ENCODE data around the gene MYBPC1. TPM values are rescaled to one million over a fixed set of nuclear protein-coding genes. Genes with fewer than 3 reads are reported as not detected.
"Not testable (repeated sequence)": the region's sequence is repeated elsewhere in the genome, so short reads cannot be mapped to it uniquely, and the experiment has no call there.

The MYBPC1 gene
- total RNA-seq, 4 donors from 2014 or later, result 2,958 to 5,874 (median 4,932) TPM

DNA sequence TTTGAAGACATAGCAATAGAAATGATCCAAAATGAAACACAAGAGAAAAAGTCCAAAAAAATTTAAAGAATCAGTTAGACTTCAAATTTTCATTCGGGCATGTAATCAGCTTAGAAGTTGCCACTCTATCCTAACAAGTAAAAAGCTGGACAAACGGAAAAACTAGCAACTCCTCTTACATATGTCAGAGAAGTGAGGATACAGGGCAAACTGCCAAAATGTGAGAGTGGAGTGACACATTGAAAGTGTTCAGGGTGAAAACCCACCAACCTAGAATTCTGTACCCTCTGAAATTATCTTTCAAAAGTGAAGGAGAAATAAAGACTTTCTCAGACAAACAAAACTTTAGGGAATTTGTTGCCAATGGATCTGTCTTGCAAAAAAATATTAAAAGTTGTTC lies 60.6 kb downstream of the MYBPC1 start:
- Histone ChIP-seq H3K4me3 (no peak overlapping the region), H3K9me3 (no peaks in the 10 kb centered on the region), H3K36me3 (peaks cover 6 to 100% of the 10 kb centered on the region in 2 donors), H3K27ac (peak overlapping the region in 3 of 4 donors; percentile 8 to 30 (median 23)), H3K4me1 (no peaks in the 10 kb centered on the region), H3K27me3 (no peaks in the 10 kb centered on the region)
- in situ Hi-C loops (cut with MboI; ENCODE audit: low sequenced_read_pairs in 4 of 4) (no loop called here), intact Hi-C loops (cut with DNase I; ENCODE audit: low total_unique reads) (no loop called here)
- no peak for TF ChIP-seq POLR2A (IDR thresholded peaks at IDR 0.05)
- TF ChIP-seq, protein P1, sequence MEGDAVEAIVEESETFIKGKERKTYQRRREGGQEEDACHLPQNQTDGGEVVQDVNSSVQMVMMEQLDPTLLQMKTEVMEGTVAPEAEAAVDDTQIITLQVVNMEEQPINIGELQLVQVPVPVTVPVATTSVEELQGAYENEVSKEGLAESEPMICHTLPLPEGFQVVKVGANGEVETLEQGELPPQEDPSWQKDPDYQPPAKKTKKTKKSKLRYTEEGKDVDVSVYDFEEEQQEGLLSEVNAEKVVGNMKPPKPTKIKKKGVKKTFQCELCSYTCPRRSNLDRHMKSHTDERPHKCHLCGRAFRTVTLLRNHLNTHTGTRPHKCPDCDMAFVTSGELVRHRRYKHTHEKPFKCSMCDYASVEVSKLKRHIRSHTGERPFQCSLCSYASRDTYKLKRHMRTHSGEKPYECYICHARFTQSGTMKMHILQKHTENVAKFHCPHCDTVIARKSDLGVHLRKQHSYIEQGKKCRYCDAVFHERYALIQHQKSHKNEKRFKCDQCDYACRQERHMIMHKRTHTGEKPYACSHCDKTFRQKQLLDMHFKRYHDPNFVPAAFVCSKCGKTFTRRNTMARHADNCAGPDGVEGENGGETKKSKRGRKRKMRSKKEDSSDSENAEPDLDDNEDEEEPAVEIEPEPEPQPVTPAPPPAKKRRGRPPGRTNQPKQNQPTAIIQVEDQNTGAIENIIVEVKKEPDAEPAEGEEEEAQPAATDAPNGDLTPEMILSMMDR (IDR thresholded peaks at IDR 0.05 in 4 of 5, conservative IDR thresholded peaks at IDR 0.05 in 1 of 5), result no peak
- DNase-seq, result no peak
- no peak for ATAC-seq

DNA sequence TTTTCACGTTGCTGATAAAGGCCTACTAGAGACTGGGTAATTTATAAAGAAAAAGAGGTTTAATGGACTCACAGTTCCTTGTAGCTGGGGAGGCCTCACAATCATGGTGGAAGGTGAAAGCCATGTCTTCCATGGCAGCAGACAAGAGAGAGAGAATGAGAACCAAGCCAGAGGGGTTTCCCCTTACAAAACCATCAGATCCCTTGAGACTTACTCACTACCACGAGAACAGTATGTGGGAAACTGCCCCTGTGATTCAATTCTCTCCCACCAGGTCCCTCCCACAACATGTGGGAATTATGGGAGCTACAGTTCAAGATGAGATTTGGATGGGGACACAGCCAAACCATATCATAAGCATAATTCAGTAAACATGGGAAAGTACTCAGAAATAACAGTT lies 65.9 kb downstream of the MYBPC1 start:
- H3K4me3 ChIP-seq; H3K9me3 ChIP-seq; DNase-seq; H3K27me3 ChIP-seq; intact Hi-C loops (cut with DNase I; ENCODE audit: low total_unique reads); H3K4me1 ChIP-seq; in situ Hi-C loops (cut with MboI; ENCODE audit: low sequenced_read_pairs in 4 of 4): not testable (repeated sequence)
- Histone ChIP-seq H3K27ac (peak overlapping the region; percentile 57 to 67 (median 64)), H3K36me3 (peaks cover 4 to 99% of the 10 kb centered on the region in 2 donors)
- peak; percentile 15 to 36 for ATAC-seq

DNA sequence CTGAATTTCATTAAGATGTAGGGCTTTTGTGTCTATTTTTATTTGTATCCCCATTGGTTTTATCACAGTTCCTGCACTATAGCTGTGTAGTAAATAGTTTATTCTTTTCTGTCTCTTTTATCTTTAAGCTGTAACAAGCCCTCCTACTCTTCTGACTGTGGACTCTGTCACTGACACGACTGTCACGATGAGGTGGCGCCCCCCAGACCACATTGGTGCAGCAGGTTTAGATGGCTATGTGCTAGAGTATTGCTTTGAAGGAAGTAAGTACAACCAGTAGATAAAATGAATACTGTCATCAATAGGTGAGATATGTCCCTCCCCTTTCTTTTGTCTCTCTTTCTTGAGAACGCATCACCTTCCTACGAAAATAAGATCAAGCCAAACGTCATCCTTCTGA lies 68.5 kb downstream of the MYBPC1 start:
- intact Hi-C loops (cut with DNase I; ENCODE audit: low total_unique reads), result no loop called here
- no peak overlapping the region for H3K4me3 ChIP-seq
- no peak for ATAC-seq
- H3K27me3 ChIP-seq, result no peaks in the 10 kb centered on the region
- DNase-seq, result no peak
- in situ Hi-C loops (cut with MboI; ENCODE audit: low sequenced_read_pairs in 4 of 4), result no loop called here
- H3K36me3 ChIP-seq, result peaks cover 2 to 95% of the 10 kb centered on the region in 2 donors
- peak overlapping the region; percentile 25 to 67 (median 30) for H3K27ac ChIP-seq
- TF ChIP-seq POLR2A (IDR thresholded peaks at IDR 0.05), result no peak
- TF ChIP-seq, protein P1 (IDR thresholded peaks at IDR 0.05 in 4 of 5, conservative IDR thresholded peaks at IDR 0.05 in 1 of 5), result no peak
- peaks cover 0 to 10% of the 10 kb centered on the region in 2 donors for H3K4me1 ChIP-seq
- no peaks in the 10 kb centered on the region for H3K9me3 ChIP-seq

DNA sequence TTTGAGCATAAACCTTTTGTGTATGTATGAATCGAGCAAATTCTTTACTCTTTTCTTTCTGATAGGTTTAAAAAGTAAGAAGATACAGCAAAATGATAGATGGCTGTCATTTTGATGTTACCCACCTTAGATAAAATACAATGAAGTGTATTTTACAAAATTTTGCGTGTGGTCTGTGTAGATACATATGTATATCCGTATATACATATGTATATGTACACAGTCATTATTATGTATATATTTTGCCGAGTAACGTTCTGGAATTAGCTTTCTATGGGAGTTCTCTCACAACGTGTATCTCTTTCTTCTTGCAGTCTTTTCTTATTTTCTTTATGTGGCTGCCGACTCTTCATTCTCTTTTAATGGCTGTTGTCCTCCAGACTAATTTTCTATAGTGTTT lies 70.2 kb downstream of the MYBPC1 start:
- no peak for DNase-seq
- TF ChIP-seq, protein P1 (IDR thresholded peaks at IDR 0.05 in 4 of 5, conservative IDR thresholded peaks at IDR 0.05 in 1 of 5), result no peak
- TF ChIP-seq POLR2A (IDR thresholded peaks at IDR 0.05), result no peak
- no peak overlapping the region for H3K4me3 ChIP-seq
- peaks cover 2 to 93% of the 10 kb centered on the region in 2 donors for H3K36me3 ChIP-seq
- ATAC-seq, result no peak
- H3K4me1 ChIP-seq, result peaks cover 0 to 22% of the 10 kb centered on the region in 2 donors
- H3K27me3 ChIP-seq, result no peaks in the 10 kb centered on the region
- H3K27ac ChIP-seq, result peak overlapping the region in 2 of 4 donors; percentile 11 to 53
- intact Hi-C loops (cut with DNase I; ENCODE audit: low total_unique reads), result no loop called here
- H3K9me3 ChIP-seq, result no peaks in the 10 kb centered on the region
- in situ Hi-C loops (cut with MboI; ENCODE audit: low sequenced_read_pairs in 4 of 4), result no loop called here

DNA sequence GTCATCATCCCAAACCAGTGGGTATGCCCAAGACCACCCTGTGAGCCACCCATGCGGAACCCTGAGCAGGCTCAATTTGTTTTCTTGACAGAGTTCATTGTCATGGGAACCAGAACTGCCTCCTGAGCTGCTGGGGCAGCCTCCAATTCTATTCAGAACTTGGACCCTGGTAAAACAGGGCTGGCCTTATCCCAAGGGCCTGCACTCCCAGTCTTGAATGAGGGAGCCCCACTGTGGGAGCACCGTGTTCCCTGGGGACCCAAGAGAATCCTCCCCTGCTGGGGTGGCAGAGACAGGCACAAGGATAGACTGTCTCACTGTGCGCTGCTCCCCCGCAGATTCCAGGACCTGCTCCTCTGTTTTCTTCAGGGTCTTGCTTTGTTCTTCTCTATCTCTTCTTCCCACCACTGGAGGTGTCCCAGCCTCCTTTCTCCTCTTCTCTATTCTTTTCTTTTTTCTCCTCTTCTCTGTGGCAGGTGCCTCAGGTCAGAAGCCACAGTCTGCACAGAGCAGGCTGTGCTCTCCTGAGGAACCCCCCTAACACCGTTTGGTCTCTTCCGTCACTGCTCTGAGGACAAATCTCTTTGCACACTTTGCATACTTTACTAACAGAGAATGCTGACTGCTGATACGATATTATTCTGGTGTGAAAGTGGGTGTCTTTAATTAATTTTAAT lies 71.4 kb downstream of the MYBPC1 start:
- Histone ChIP-seq H3K27me3 (no peaks in the 10 kb centered on the region), H3K4me1 (peaks cover 0 to 26% of the 10 kb centered on the region in 2 donors), H3K27ac (peak overlapping the region; percentile 19 to 53 (median 35)), H3K36me3 (peaks cover 2 to 93% of the 10 kb centered on the region in 2 donors), H3K9me3 (no peaks in the 10 kb centered on the region), H3K4me3 (no peak overlapping the region)
- ATAC-seq (peak in 1 of 2 donors; percentile 10), DNase-seq (no peak)
- intact Hi-C loops (cut with DNase I; ENCODE audit: low total_unique reads), result no loop called here
- TF ChIP-seq, protein P1 (IDR thresholded peaks at IDR 0.05 in 4 of 5, conservative IDR thresholded peaks at IDR 0.05 in 1 of 5), result no peak
- TF ChIP-seq POLR2A (IDR thresholded peaks at IDR 0.05), result no peak
- in situ Hi-C loops (cut with MboI; ENCODE audit: low sequenced_read_pairs in 4 of 4), result no loop called here
